Hindlimb muscle (tissue), 1 donor: Measurements from ENCODE around the gene C6orf47. TPM values are rescaled to one million over a fixed set of nuclear protein-coding genes. Genes with fewer than 3 reads are reported as not detected.
"Not testable (repeated sequence)": the region's sequence is repeated elsewhere in the genome, so short reads cannot be mapped to it uniquely, and the experiment has no call there.

Source experiments
- DNase-seq: peaks from one replicate; pipeline ENCODE4 v3.0.0-alpha.2; 2013
- polyA plus RNA-seq: library from polyadenylated mRNA; unstranded; fragments of 120-200 nt; gene quantifications from one replicate; pipeline ENCODE4 v1.2.1, GENCODE V29; 2013; ENCODE audit not compliant: insufficient read length

Gene C6orf47, protein sequence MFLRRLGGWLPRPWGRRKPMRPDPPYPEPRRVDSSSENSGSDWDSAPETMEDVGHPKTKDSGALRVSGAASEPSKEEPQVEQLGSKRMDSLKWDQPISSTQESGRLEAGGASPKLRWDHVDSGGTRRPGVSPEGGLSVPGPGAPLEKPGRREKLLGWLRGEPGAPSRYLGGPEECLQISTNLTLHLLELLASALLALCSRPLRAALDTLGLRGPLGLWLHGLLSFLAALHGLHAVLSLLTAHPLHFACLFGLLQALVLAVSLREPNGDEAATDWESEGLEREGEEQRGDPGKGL
- polyA plus RNA-seq: 13.1 TPM

DNA sequence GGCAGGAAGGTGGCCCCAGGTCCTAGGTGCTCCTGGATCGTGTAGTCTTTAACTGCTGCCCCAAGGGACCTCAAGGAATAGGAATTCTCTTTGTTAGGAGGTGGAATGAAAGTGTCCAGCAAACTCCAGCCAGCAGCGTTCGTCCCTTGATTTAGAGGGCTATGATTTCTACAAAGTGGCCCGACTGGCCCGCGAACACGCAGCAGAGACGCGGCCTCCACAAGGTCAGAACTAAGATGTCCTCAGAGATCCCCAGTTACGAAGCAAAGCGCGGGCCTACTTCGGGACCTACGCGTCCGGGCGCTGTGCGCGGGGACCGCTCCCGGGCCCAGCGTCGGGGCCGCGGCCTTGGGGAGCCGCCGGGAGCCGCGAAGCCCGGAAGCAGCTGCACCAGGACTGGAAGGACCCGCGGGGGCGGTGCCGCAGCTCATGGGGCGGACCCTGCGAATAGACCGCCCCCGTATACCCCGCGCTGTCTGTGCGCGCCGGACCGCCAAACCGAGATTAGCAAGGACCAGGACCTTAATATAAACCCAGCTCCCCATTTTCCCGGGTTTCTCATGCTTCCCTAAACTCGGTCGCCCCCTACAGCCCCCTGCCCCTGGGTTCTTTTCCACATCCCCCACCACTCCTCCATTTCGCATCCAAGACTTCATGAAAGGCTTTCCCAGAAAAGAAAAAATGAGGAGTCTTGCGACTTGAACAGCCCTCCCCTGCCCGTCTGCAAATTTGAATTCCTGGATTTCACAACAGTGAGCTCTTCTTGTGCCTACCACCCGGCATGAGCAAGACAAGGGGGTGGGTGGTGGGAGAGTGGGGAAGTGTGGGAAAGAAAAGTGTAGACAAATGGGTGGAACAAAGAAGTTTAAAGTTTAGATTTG is at the start of gene C6orf47:
TSS of gene C6orf47 (minus strand) at position 398 of the 881 bp plus-strand sequence. CDS start 831 bp downstream, outside the sequence.
- peak; percentile 89 for DNase-seq

DNA sequence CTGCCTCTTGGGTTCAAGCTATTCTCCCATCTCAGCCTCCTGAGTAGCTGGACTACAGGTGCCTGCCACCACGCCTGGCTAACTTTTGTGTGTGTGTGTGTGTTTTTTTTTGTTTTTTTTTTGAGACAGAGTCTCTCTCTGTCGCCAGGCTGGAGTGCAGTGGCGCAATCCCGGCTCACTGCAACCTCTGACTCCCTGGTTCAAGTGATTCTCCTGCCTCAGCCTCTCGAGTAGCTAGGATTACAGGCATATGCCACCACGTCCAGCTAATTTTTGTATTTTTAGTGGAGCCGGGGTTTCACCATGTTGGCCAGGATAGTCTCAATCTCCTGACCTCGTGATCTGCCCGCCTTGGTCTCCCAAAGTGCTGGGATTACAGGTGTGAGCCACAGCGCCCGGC is 48.6 kb upstream of the C6orf47 start:
- DNase-seq: not testable (repeated sequence)

DNA sequence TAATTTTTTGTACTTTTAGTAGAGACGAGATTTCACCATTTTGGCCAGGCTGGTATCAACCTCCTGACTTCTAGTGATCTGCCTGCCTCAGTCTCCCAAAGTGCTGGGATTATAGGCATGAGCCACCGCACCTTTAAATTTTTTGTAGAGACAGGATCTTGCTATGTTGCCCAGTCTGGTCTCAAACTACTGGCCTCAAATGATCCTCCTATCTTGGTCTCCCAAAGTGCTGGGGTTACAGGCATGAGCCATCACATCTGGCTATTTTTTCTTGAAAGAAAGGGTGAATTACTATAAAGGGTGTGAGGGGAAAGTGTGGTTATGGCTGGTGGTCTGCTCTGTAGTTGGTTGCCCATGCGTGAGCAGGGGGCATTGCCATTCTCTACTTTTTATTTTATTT is 47.6 kb upstream of the C6orf47 start:
- no peak for DNase-seq

DNA sequence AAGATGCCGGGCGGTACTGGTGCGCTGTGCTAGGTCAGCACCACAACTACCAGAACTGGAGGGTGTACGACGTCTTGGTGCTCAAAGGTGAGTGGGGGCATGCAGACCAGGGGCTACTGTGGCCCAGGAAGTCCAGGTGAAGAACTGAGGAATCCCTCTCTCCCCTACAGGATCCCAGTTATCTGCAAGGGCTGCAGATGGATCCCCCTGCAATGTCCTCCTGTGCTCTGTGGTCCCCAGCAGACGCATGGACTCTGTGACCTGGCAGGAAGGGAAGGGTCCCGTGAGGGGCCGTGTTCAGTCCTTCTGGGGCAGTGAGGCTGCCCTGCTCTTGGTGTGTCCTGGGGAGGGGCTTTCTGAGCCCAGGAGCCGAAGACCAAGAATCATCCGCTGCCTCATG is 47.1 kb upstream of the C6orf47 start:
- DNase-seq: no peak

DNA sequence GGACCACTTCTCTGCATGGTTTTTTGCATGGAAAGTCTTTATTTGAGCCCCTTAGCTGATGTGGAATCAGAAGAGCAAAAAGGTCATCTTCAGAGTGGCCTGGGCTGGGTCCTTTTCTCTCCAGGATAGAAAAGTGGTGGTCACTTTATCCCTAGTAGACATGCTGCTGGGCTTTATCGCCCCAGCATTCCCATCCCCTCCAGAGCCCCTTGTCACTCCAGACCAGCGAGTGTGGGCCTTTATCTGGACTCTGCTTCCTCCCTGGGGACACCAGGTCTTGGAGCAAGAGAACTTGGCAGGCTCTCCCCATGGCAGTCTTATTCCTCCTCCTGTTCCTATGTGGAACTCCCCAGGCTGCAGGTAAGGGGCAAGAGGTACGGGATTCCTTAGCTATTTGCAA is 46.0 kb upstream of the C6orf47 start, which contains the start of gene LY6G6F:
TSS of gene LY6G6F (plus strand) at position 268 of the 400 bp plus-strand sequence. CDS start at position 309, 41 bp downstream.
- DNase-seq: no peak

DNA sequence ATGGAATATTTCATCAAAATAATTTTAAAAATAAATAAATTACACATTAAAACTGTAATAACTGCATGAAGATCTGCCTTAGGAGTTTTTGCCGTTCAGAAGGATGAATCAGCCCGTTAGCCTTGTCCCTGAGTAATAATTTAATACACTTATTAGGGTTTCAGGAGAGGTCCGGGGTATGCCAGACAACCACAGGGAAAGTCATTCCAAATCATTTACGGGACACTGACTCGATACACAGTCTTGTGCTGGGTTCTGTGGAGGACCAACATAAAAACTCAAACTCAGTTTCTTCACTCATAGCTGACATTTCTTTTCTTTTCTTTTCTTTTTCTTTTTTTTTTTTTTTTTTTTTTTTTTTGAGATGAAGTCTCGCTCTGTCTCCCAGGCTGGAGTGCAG is 45.4 kb upstream of the C6orf47 start:
- no peak for DNase-seq

DNA sequence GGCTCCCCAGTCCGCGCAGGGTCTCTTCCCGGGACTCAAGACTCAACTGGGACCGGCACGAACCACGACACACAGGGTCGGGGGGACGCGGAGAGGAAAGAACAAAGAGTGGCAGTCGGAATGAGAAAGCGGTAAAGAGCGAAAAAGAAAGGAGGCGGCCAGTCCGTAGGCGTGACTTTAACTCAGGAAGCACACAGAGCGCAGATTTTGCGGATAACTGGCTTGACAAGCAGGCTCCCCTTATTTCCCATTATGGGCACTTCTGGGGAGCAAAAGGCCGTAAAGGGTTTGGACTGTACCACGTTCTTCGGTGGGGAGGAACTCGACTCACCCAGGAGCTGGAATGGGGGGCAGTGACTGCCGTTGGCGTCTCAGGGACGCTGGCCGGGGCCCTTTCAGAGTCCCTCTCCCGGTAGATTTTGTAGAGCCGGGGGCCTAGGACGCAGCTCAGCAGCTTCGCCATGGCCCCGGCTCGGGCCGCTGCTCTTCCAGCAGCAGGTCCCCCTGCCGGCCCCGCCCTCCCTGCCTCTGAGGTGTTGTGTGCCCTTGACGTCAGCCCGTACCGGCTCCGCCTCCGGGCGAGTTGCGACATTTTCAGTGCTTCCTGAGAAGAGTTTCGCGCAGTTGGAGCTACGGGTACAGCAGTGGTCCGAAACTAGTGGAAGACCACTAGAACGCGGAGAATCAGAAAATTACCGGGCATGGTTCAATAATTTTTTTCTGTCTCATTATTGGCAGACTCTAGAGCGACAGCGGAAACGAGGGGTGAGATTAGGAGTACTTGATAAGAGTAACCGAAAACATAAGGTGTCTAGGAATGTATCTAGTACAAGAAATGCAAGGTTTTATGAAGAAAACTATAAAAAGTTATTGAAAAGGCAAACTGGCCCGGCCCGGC is 42.5 kb upstream of the C6orf47 start, which contains the start of gene ABHD16A:
TSS of gene ABHD16A (minus strand) at position 506 of the 898 bp plus-strand sequence. CDS start at position 463, 43 bp downstream.
- peak; percentile 99 for DNase-seq

DNA sequence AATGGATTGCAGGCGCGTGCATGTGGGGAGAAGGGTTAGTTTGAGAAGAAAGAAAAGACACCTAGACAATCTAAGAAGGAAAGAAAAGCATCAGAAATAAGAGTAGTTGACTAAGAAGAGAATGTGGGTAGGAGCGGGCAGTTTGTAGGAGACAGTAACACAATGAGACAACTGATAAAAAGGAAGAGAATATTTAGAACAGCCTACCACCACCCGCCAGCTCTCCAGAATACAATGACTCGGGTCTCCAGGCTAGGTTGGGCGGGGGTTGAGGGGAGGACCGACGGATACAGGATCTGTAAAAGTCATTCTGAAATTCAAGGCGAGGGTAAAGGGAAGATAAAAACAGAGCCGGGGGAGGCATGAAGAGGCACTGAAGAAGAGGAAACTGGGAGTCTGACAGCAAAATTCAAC is 41.8 kb upstream of the C6orf47 start:
- DNase-seq: no peak

DNA sequence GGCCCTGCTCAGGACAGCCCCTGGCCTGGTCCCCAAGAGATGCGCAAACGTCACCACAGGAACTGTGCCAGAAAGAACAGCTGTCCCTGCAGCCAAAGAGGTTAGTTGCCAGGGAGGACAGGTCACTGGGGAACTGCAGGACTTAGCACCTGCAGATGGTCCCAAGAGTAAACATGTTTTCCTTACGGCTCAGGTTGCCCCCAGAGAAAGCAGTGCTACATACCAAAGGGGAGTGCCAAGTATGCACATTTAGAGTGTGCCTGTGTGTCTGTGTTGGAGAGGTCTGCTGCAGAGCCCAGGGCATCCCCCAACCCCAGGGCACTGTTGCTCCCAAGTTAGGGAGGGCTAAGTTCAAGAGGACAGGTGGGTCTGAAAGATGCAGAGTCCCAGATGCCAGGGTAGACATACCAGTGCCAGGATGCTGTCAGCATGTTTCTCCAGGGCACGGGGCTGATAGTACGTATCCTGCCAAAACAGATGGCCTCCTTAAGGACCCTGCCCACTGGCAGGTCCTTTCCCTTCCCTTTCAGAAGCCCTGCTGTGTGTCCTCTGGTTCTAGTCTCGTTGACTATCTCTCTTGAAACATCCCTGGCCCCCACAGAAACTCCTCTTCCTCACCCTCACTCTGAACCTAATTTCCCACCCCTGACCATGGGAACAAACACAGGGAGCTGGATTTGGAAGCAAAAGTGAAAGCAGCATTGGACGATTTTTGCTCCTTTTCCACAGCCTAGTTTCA is 41.3 kb upstream of the C6orf47 start:
- peak; percentile 60 for DNase-seq

DNA sequence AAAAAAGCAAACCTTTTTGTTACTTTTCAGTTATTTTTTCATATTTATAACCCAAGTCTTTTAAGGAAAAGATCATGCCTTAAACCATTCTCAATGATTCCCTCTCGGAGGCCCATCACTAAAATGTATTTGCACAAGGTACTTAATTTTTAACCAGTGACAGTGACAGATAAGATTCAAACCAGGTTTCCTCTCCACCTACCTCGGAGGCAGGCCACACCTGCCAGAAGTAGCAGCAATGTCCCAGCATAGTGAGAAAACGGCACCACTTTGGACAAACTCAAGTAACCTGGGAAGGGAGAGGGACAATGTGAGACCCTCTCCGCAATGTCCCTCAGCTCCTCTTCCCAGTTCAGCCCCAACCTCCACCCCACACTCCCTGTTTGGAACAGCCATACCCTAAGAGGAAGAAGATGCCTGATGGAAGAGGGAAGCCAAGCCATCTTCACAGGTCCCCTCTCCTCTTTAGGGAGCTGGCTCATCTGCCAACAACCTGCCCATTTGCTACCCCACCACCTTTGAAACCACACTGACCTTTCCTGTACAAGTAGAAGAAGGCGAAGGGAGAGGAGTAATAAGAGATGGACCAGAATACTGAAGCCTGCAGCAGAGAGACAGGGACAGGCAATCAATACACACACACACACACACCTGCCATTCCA is 40.3 kb upstream of the C6orf47 start:
- no peak for DNase-seq

DNA sequence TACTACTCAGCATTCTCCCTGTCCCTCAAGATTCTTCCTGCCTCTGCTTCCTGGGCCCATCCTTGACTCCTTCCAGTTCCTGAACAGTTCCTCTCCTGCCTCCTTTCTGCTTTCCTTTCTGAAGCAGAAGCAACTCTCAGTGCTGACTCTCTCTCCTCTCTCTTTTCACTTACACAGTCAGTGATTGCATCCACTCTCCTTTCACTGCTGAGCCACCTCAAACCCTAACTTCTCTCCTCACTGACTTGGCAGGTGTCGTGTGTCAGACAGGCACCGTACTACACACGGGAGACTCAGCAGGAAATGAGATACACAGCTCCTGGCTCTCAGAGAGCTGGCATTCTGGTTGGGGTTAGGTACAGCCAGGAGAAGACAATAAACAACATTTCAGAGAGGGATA is 37.0 kb upstream of the C6orf47 start:
- DNase-seq: no peak

DNA sequence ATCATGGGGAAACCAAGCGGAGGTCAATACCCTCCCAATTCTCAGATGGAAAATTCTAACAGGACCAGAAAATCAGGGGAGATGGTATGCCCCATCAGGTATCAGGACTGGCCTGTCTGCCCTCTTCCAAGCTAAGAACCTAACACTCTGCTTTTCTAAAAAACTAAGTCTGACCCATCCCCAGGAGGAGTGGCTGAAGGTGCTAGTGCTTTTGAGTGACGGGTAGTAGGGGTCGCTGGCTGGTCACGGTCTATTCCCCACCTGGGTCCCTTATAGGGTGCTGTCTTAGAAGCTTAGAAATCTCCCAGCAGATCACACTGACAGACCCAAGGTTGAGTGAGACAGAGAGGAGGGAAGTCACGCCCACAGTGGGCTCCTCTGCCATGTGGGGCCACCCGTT is 33.0 kb upstream of the C6orf47 start:
- no peak for DNase-seq

DNA sequence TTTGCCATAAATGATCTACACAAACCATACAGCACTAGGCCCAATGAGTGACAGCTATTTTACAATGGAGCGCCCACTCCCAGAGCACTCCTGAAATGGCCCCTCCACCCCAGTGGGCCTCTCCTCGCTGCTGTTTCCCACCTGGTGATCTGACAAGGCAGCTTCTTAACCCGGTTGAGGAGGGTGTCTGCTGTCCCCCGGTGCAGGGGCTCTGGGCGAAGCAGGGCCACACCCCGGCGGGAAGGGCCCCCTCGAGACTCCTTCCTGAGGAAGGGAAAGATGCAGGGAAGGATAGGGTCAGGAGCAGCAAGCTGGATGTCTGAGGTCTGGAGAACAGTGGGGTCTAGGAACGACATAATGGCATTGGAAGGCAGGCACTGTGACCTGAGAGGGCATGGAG is 32.3 kb upstream of the C6orf47 start:
- no peak for DNase-seq

DNA sequence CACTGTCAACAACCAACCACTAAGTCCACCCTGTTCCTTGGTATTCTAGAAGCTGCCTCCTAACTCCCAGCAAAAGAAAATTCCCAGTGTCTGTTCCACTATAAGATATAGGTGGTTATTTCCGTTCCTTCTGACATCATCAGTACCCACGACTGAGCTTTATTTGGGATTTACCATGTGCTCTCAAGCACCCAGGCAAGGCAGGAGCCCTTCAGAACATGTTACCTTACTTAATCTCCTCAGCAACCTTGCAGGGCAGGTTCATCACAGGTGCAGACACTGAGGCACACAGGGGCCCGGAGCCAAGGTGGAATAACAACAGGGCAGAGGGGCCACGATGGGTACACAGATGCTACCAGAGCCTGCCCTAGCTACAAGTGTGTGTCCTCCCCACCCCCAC is 31.8 kb upstream of the C6orf47 start:
- no peak for DNase-seq

DNA sequence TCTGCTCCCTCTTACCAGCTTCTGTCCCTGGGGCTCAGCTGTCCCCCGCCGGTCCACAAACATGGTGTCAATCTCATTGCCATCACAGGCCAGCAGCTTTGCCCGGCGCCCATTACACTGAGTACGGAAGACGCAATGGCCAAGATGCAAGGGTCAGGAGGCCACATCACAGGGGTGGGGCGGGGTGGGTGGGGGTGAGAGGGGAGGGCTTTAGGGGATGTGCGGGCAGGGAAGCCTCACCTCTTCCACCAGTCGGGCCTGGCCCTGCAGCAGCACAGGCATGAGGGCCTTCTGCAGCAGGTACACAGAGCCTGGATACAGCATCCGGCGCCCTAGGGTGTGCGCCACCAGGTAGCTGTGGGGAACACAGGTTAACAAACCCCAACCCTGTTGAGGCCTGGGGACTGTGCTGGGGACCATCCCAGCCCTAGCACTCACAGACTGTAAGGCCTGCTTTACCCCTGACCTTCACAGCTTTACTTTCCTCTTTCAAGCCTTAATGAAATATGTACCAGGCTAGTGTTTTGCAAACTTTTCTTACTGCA is 31.1 kb upstream of the C6orf47 start:
- no peak for DNase-seq

DNA sequence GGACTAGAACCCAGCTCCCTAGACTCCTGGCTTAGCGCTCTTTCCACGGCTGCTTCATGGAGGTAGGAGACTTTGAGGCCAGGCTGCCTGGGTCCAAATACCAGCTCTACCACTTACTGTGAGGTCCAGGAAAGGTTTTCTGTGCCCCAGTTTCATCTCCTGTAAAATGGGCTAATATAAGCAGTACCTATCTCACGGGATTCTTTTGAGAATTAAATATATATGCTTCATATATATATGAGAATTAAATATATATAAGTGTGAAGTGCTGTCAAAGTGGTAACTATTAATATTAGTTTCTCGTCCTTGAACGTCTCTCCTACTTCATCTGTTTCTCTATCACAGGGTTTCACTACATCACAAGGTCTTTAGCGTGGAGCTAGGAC is 30.5 kb upstream of the C6orf47 start:
- no peak for DNase-seq

DNA sequence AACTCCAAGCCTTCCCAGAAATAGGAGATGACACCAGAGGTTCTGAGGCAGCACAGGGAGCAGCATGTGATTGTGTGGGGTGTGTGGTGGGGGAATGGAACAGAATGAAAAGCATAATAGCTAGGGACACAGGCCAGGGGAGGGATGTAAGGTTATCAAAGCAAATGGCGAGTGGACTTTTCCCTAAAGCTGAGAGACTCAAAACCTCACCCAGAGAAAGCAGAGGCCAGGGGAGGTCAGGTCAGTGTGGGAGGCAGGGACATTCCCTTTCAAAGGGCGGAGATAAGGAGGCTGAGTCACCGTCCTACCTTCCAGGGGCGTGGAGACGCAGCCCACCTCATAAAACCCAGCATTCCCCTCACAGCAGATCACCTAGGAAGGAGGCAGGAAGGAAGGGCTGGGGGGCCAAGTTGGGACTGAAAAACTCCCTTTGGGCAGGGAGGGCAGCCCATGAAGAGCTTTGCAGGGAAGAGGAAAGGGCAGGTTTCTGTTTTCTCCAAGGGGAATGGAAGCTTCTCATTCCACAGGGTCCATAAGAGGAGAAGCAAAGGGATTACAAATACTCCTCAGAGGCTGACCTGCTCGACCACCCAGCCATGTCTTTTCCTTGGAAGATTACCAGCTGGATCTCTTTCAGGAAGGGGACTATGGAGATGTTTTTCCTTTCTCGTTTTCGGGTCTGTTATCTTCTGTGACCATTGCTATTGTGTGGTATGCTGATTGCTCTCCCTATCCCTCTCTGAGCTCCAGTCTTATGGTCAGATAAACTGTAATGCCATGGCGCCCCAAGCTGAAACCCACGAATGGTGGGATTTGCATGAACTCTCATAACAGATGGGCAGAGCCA is 29.9 kb upstream of the C6orf47 start:
- DNase-seq: no peak

DNA sequence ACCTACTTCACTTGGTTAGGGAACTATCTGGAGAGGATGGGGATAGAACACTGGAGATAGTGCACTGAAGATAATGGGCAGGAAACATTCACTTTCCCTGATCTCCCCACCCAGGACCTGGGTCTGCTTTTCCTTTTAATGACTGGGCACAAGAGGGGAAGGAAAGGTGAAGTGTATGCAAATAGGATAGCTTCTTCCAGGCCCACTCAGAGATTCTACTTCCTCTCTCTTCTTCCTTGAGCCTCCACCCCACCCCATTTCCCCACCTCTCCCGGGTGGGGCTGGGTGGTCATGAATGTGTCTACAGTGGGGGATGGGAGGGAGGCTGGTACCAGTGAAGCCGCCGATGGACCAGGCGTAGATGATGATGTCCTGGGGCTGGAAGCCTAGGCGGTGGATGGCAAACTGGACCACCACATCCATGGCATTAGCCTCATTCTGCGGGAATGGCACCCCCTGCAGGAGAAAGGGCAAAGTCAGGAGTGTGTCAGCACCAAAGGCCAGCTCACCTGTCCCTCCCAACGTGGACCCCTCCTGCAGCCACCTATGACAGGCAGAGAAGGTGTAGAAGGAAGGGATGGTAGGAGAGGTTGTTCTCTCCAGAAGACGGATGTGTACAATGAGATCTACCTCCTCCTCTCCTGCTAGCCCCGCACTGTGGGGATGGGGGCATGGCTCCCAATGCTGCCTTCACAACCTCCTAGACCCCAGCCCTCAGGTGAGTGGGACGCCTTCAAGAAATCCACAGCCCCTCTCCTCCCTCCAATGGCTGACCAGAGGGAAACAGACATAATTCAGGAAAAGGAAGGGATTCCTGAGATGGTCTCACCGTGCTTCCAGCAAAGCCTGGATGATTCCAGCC is 28.9 kb upstream of the C6orf47 start:
- no peak for DNase-seq
